Mucosa of descending colon (tissue), 3 donors: Measurements from ENCODE around the gene RNF138. TPM values are rescaled to one million over a fixed set of nuclear protein-coding genes. Genes with fewer than 3 reads are reported as not detected.

Experiments used
- ATAC-seq: fragments of 200-7000 bp; cut with Tn5 transposase; one replicate; pipeline ENCODE4 v1.9.1; 2020; ENCODE audit warnings: mild to moderate bottlenecking, moderate library complexity
- DNase-seq, 3 donors: peaks; one replicate each; pipeline ENCODE4 v3.0.0-alpha.2; 2020
- H3K36me3 ChIP-seq: fragments of 200-600 bp; one replicate; pipeline ENCODE4 v1.8.0; 2021; ENCODE audit warnings: low read depth, mild to moderate bottlenecking
- H3K4me1 ChIP-seq: fragments of 200-600 bp; one replicate; pipeline ENCODE4 v1.8.0; 2021; ENCODE audit warnings: low read depth, mild to moderate bottlenecking
- H3K4me3 ChIP-seq: fragments of 200-600 bp; one replicate; pipeline ENCODE4 v1.8.0; 2021; ENCODE audit warnings: mild to moderate bottlenecking
- H3K9me3 ChIP-seq: fragments of 200-600 bp; one replicate; pipeline ENCODE4 v1.8.0; 2021; ENCODE audit warnings: mild to moderate bottlenecking
- CTCF ChIP-seq: fragments of 200-600 bp; IDR thresholded peaks from one replicate; pipeline ENCODE4 v1.8.0; 2022; ENCODE audit warnings: antibody characterized with exemption, mild to moderate bottlenecking
- intact Hi-C, 2 donors: fragments of 100-400 bp; cut with DNase I in 1 of 2; cut with micrococcal nuclease in 1 of 2; formaldehyde crosslinking; loops; one replicate each; pipeline versions ENCODE4 v1.11.0 to v1.11.1; 2022; cut with DNase I, micrococcal nuclease
- long read RNA-seq, 2 donors: library from polyadenylated mRNA; unstranded; transcript quantifications; one replicate each; pipeline ENCODE4 v2.0.0, GENCODE V29; 2019 to 2021
- total RNA-seq, 3 donors: library from RNA; stranded (reverse); fragmentation: NEBNext Ultra II Directional in 2 of 3; extraction: Animal tissue kit (Norgen Biotek cat#: 25700) in 2 of 3; gene quantifications; one replicate each; pipeline versions ENCODE4 v1.2.1 to v1.2.4, GENCODE V29; 2021 to 2023
- donor health status: DM: no; HTN: no; CAD: no; lungs with moderate emphysema.
- donor health status: DM: no; HTN: no; CAD: no.
- donor health status: DM: no; HTN: yes; CAD: no.

Gene RNF138
- total RNA-seq: 10 to 100 TPM; 37.3 to 74.3 (median 45.7) TPM
- long read RNA-seq, donor 1, transcript RNF138-202 (8 exons, 3,570 nt): major isoform, 33 of 54 reads
- long read RNA-seq, donor 1, partial matches to known transcripts: 11 of 54 reads
- long read RNA-seq, donor 1, other reads (novel, unspliced or antisense): 9 of 54 reads
- long read RNA-seq, donor 2, transcript RNF138-202 (8 exons, 3,570 nt): major isoform, 5 of 11 reads
- long read RNA-seq, donor 2, partial matches to known transcripts: 5 of 11 reads
- long read RNA-seq, donor 2, other reads (novel, unspliced or antisense): 1 of 11 reads

GRCh38 chr18:32091724-32092421 is at the start of gene RNF138:
TSS of gene RNF138 (plus strand) at chr18:32091874. CDS start at chr18:32092777, 903 bp downstream.
- Histone ChIP-seq H3K9me3 (no peaks in the 10 kb centered on the region), H3K4me3 (peak within 1 kb of the TSS; percentile 42), H3K4me1 (peaks cover 15% of the 10 kb centered on the region), H3K36me3 (no peaks in the 10 kb centered on the region)
- peak; percentile 75 for ATAC-seq
- DNase-seq: peak; percentile 94 to 96 (median 94)
- no peak for TF ChIP-seq CTCF
- intact Hi-C loops: no loop called here

- H3K4me3 ChIP-seq: no peak overlapping the region
- no peaks in the 10 kb centered on the region for H3K9me3 ChIP-seq
- DNase-seq (no peak), ATAC-seq (no peak)
- intact Hi-C loops: no loop called here
- no peak for TF ChIP-seq CTCF
- H3K36me3 ChIP-seq: no peaks in the 10 kb centered on the region
- peaks cover 3% of the 10 kb centered on the region for H3K4me1 ChIP-seq
Measured at GRCh38 chr18:32042337-32042736, 49.3 kb upstream of the RNF138 start.

- Histone ChIP-seq H3K9me3 (no peaks in the 10 kb centered on the region), H3K4me1 (peaks cover 14% of the 10 kb centered on the region), H3K36me3 (no peaks in the 10 kb centered on the region), H3K4me3 (no peak overlapping the region)
- ATAC-seq: peak; percentile 91
- no peak for TF ChIP-seq CTCF
- intact Hi-C loops: no loop called here
- peak; percentile 58 to 73 (median 64) for DNase-seq
Measured at GRCh38 chr18:32048507-32049091, 43.1 kb upstream of the RNF138 start.

- DNase-seq: peak; percentile 52 to 73 (median 58)
- TF ChIP-seq CTCF: no peak
- intact Hi-C loops: no loop called here
- H3K4me3 ChIP-seq: no peak overlapping the region
- H3K9me3 ChIP-seq: no peaks in the 10 kb centered on the region
- H3K36me3 ChIP-seq: no peaks in the 10 kb centered on the region
- peaks cover 14% of the 10 kb centered on the region for H3K4me1 ChIP-seq
- ATAC-seq: peak; percentile 77
Measured at GRCh38 chr18:32049393-32050171, 42.1 kb upstream of the RNF138 start.

- H3K4me3 ChIP-seq: no peak overlapping the region
- no peaks in the 10 kb centered on the region for H3K36me3 ChIP-seq
- no peak for TF ChIP-seq CTCF
- DNase-seq (no peak), ATAC-seq (no peak)
- H3K9me3 ChIP-seq: no peaks in the 10 kb centered on the region
- intact Hi-C loops: no loop called here
- peaks cover 7% of the 10 kb centered on the region for H3K4me1 ChIP-seq
Measured at GRCh38 chr18:32056613-32057358, 34.9 kb upstream of the RNF138 start.
